Prostate gland (tissue), 2 donors: Measurements from ENCODE around the gene C1GALT1C1. TPM values are rescaled to one million over a fixed set of nuclear protein-coding genes. Genes with fewer than 3 reads are reported as not detected.

ENCODE experiments used
- DNase-seq: peaks from one replicate; pipeline ENCODE4 v3.0.0-alpha.2; 2019; ENCODE audit warnings: low spot score
- H3K27ac ChIP-seq, 2 donors: fragments of 200-600 bp; sonication (generic); 2 replicates each; pipeline ENCODE4 v1.5.1; 2017 to 2019
- H3K27me3 ChIP-seq: fragments of 200-600 bp; sonication (generic); replicated peaks from 2 replicates; pipeline ENCODE4 v1.5.1; 2019; ENCODE audit not compliant: insufficient read depth
- H3K36me3 ChIP-seq, 2 donors: fragments of 200-600 bp; sonication (generic); 1 replicate in 1 of 2; 2 replicates in 1 of 2; pipeline versions ENCODE4 v1.5.1 to v1.8.1; 2017 to 2019
- H3K4me1 ChIP-seq: fragments of 200-600 bp; sonication (generic); replicated peaks from 2 replicates; pipeline ENCODE4 v1.5.1; 2019
- H3K4me3 ChIP-seq, 2 donors: fragments of 200-600 bp; sonication (generic); 2 replicates each; pipeline ENCODE4 v1.5.1; 2017 to 2019
- H3K9me3 ChIP-seq: fragments of 200-600 bp; sonication (generic); 2 replicates; pipeline ENCODE4 v1.5.1; 2017
- CTCF ChIP-seq, 4 experiments: fragments of 200-600 bp in 2 of 4; fragments of 450-650 bp in 2 of 4; sonication (generic) in 2 of 4; IDR thresholded peaks; 1 replicate in 3 of 4; 2 replicates in 1 of 4; pipeline ENCODE4 v1.5.1; 2016 to 2019; ENCODE audit warnings: antibody characterized with exemption in 4 of 4, mild to moderate bottlenecking in 2 of 4, moderate library complexity in 2 of 4
- POLR2A ChIP-seq: fragments of 450-650 bp; IDR thresholded peaks from one replicate; pipeline ENCODE4 v1.6.1; 2016; ENCODE audit warnings: antibody characterized with exemption, mild to moderate bottlenecking
- POLR2AphosphoS5 ChIP-seq: sonication (generic); formaldehyde crosslinking; IDR thresholded peaks from one replicate; pipeline ENCODE4 v1.6.1; 2017; ENCODE audit warnings: antibody characterized with exemption
- WGBS: methylation state at CpG from one replicate; pipeline ENCODE4 v1.1.5; 2018; 5-methylcytosine and 5-hydroxymethylcytosine counted together
- intact Hi-C: fragments of 100-400 bp; cut with DNase I; formaldehyde crosslinking; loops from one replicate; pipeline ENCODE4 v1.14.2; 2022
- total RNA-seq, 2 donors: library from RNA; depleted of rRNA; stranded (reverse); fragments of >200 nt; gene quantifications; one replicate each; pipeline ENCODE4 v1.1.0, GENCODE V29; 2016

Gene C1GALT1C1
- total RNA-seq, 2 donors from 2014 or later = 24.4 to 33.7 TPM

GRCh38 chrX:120638619-120639018 is 8.8 kb upstream of the C1GALT1C1 start:
- H3K36me3 ChIP-seq = no peaks in the 10 kb centered on the region
- no peaks in the 10 kb centered on the region for H3K9me3 ChIP-seq
- TF ChIP-seq POLR2AphosphoS5 (no peak), POLR2A (no peak), CTCF (IDR thresholded peaks at IDR 0.05) (no peak)
- H3K27ac ChIP-seq = no peak overlapping the region
- no peaks in the 10 kb centered on the region for H3K4me1 ChIP-seq
- H3K4me3 ChIP-seq = no peak overlapping the region
- 89% methylated on average over 4 of the region's 4 CpGs for WGBS
- no peak for DNase-seq
- no peaks in the 10 kb centered on the region for H3K27me3 ChIP-seq
- intact Hi-C loops = no loop called here

- Histone ChIP-seq H3K4me1 (no peaks in the 10 kb centered on the region), H3K27me3 (no peaks in the 10 kb centered on the region), H3K36me3 (no peaks in the 10 kb centered on the region), H3K4me3 (no peak overlapping the region), H3K9me3 (no peaks in the 10 kb centered on the region), H3K27ac (no peak overlapping the region)
- TF ChIP-seq CTCF (IDR thresholded peaks at IDR 0.05) (no peak), POLR2AphosphoS5 (no peak), POLR2A (no peak)
- WGBS = 88% methylated on average over 2 of the region's 2 CpGs
- no peak for DNase-seq
- intact Hi-C loops = no loop called here
Measured at GRCh38 chrX:120625371-120625770, 4.5 kb downstream of the C1GALT1C1 start.

GRCh38 chrX:120617996-120618630 is 11.7 kb downstream of the C1GALT1C1 start:
- TF ChIP-seq POLR2A = no peak
- no peak for TF ChIP-seq POLR2AphosphoS5
- TF ChIP-seq CTCF (IDR thresholded peaks at IDR 0.05) = no peak
- H3K9me3 ChIP-seq = no peaks in the 10 kb centered on the region
- H3K4me1 ChIP-seq = no peaks in the 10 kb centered on the region
- no peak overlapping the region for H3K27ac ChIP-seq
- no peak for DNase-seq
- WGBS = 75% methylated on average over 5 of the region's 5 CpGs
- intact Hi-C loops = no loop called here
- H3K4me3 ChIP-seq = no peak overlapping the region
- H3K36me3 ChIP-seq = no peaks in the 10 kb centered on the region
- H3K27me3 ChIP-seq = no peaks in the 10 kb centered on the region

GRCh38 chrX:120614816-120615215 is 15.0 kb downstream of the C1GALT1C1 start:
- no peaks in the 10 kb centered on the region for H3K9me3 ChIP-seq
- no peak overlapping the region for H3K4me3 ChIP-seq
- H3K27ac ChIP-seq = no peak overlapping the region
- no peaks in the 10 kb centered on the region for H3K27me3 ChIP-seq
- H3K36me3 ChIP-seq = no peaks in the 10 kb centered on the region
- TF ChIP-seq CTCF (IDR thresholded peaks at IDR 0.05) = no peak
- TF ChIP-seq POLR2A = no peak
- TF ChIP-seq POLR2AphosphoS5 = no peak
- no peak for DNase-seq
- H3K4me1 ChIP-seq = no peaks in the 10 kb centered on the region
- intact Hi-C loops = no loop called here

GRCh38 chrX:120612086-120612485 is 17.8 kb downstream of the C1GALT1C1 start:
- DNase-seq = no peak
- intact Hi-C loops = no loop called here
- Histone ChIP-seq H3K27me3 (no peaks in the 10 kb centered on the region), H3K36me3 (no peaks in the 10 kb centered on the region), H3K9me3 (no peaks in the 10 kb centered on the region), H3K4me3 (no peak overlapping the region), H3K4me1 (no peaks in the 10 kb centered on the region), H3K27ac (no peak overlapping the region)
- no peak for TF ChIP-seq POLR2A
- TF ChIP-seq POLR2AphosphoS5 = no peak
- TF ChIP-seq CTCF (IDR thresholded peaks at IDR 0.05) = no peak
- 73% methylated on average over 1 of the region's 1 CpG for WGBS
